Measurements from ENCODE around the gene C8A. TPM values are rescaled to one million over a fixed set of nuclear protein-coding genes. Genes with fewer than 3 reads are reported as not detected.

The C8A gene
- total and polyA plus RNA-seq, 2 of the 8 experiments (the other 6 are each of a cell fraction or from before 2014, with no cell fraction given) = not detected

GRCh38 chr1:56855190-56855589, 593 bp downstream of the C8A start:
- no peak overlapping the region for H3K18ac ChIP-seq (ENCODE audit: extremely low read depth, low read length)
- H2BK5ac ChIP-seq (ENCODE audit: low read depth, low read length) = no peak overlapping the region
- ChIA-PET CTCF (ENCODE audit: partially characterized antibody) (interaction anchor here (1.0 kb wide), 2 partner anchors 22 to 35 kb away, joined by 3 read pairs; no protein-coding TSS in a partner anchor), POLR2A (ENCODE audit: partially characterized antibody) (no interaction called here)
- DNase-seq (ENCODE audit: low read depth in 1 of 2, low spot score in 2 of 2) (no peak), FAIRE-seq (no peak)
- H3K4me2 ChIP-seq (ENCODE audit: insufficient read depth in 1 of 2, low read depth in 2 of 2, low read length in 2 of 2) = no peak overlapping the region
- no peaks in the 10 kb centered on the region for H3K27me3 ChIP-seq (replicated peaks in 1 of 4; ENCODE audit: control insufficient read depth in 3 of 4, extremely low read depth in 1 of 4, insufficient read depth in 3 of 4, low read length in 3 of 4)
- no peak overlapping the region for H4K91ac ChIP-seq (replicated peaks; ENCODE audit: insufficient read length, low read length)
- no peak overlapping the region for H3K56ac ChIP-seq (replicated peaks; ENCODE audit: insufficient read length, low read depth, low read length)
- no peak overlapping the region for H3K9ac ChIP-seq (replicated peaks in 1 of 4; ENCODE audit: extremely low read depth in 1 of 4, low read depth in 3 of 4, low read length in 3 of 4)
- H4K20me1 ChIP-seq (replicated peaks in 1 of 2; ENCODE audit: control insufficient read depth in 1 of 2, insufficient read depth in 2 of 2, low read length in 2 of 2) = no peaks in the 10 kb centered on the region
- no peak overlapping the region for H4K8ac ChIP-seq (ENCODE audit: extremely low read depth, insufficient read depth, low read length)
- no peak overlapping the region for H2BK20ac ChIP-seq (ENCODE audit: low read length)
- H3K27ac ChIP-seq (ENCODE audit: low read depth, low read length) = no peak overlapping the region
- no peak overlapping the region for H2AFZ ChIP-seq (ENCODE audit: low read length)
- no peak overlapping the region for H2BK120ac ChIP-seq (replicated peaks; ENCODE audit: low read depth, low read length)
- H3K79me2 ChIP-seq (ENCODE audit: control insufficient read depth in 1 of 2, insufficient read depth in 2 of 2, low read length in 2 of 2) = no peaks in the 10 kb centered on the region
- 77% methylated on average over 1 of the region's 1 CpG; no CpG with 5 or more reads in 1 of the 2 experiments for WGBS, 2 experiments (ENCODE audit: extremely low coverage in 1 of 2, insufficient coverage in 1 of 2, insufficient read length in 1 of 2, insufficient replicate concordance in 2 of 2, low coverage in 1 of 2, low lambda C conversion rate in 2 of 2, missing lambda C conversion rate in 1 of 2)
- H3K4ac ChIP-seq (replicated peaks; ENCODE audit: insufficient read length, low read depth, low read length) = no peak overlapping the region
- H3K4me3 ChIP-seq (ENCODE audit: extremely low read depth in 1 of 4, insufficient read depth in 2 of 4, low read depth in 3 of 4, low read length in 4 of 4) = no peak overlapping the region
- H2BK15ac ChIP-seq (ENCODE audit: low read length) = no peak overlapping the region
- H4K5ac ChIP-seq (ENCODE audit: insufficient read length, low read depth, low read length) = no peak overlapping the region
- TF ChIP-seq RXRA (IDR thresholded peaks at IDR 0.05; ENCODE audit: insufficient read depth, low read depth, low read length) (no peak), EZH2 (IDR thresholded peaks at IDR 0.05; ENCODE audit: low read depth, low read length, severe bottlenecking) (no peak), SP4 (IDR thresholded peaks at IDR 0.05; ENCODE audit: low read length) (no peak), MAFK (IDR thresholded peaks at IDR 0.05; ENCODE audit: low read depth, low read length) (no peak)
- no peak overlapping the region for H3K23ac ChIP-seq (ENCODE audit: insufficient read length)
- H3K79me1 ChIP-seq (ENCODE audit: low read depth, low read length) = no peaks in the 10 kb centered on the region
- no peaks in the 10 kb centered on the region for H3K36me3 ChIP-seq (ENCODE audit: control insufficient read depth in 2 of 4, insufficient read depth in 4 of 4, low read length in 3 of 4)
- no peaks in the 10 kb centered on the region for H3K23me2 ChIP-seq (ENCODE audit: low read depth, low read length)
- H3K4me1 ChIP-seq (replicated peaks in 1 of 4; ENCODE audit: control insufficient read depth in 3 of 4, insufficient read depth in 4 of 4, low read length in 3 of 4) = no peaks in the 10 kb centered on the region
- H3K9me3 ChIP-seq (ENCODE audit: insufficient read depth in 2 of 2, low read depth in 1 of 2, low read length in 1 of 2) = no peaks in the 10 kb centered on the region
- no peak overlapping the region for H3K14ac ChIP-seq (ENCODE audit: insufficient read length)
- no peak overlapping the region for H2BK12ac ChIP-seq (ENCODE audit: low read depth, low read length)
- H2AK5ac ChIP-seq (ENCODE audit: low read depth, low read length) = no peak overlapping the region

Measured in H1 (cell line).